GM12878 (cell line): ENCODE results near the gene TMEM79.

Source experiments
- ASH2L ChIP-seq: fragments of 300-600, 200-600 bp; sonication (generic); IDR thresholded peaks from 2 replicates; pipeline ENCODE4 v1.6.1; 2017; ENCODE audit warnings: low read depth, mild to moderate bottlenecking, borderline replicate concordance
- CHD2 ChIP-seq: IDR thresholded peaks from 2 replicates; pipeline ENCODE4 v1.6.1; 2011; ENCODE audit warnings: low read depth, low read length, improper control_type of control experiment, borderline replicate concordance
- CTCF ChIP-seq, 3 experiments: IDR thresholded peaks in 2 of 3; conservative IDR thresholded peaks in 1 of 3; 2 replicates each; pipeline ENCODE4 v1.5.1; 2011; ENCODE audit warnings: low read depth in 3 of 3, low read length in 3 of 3, mild to moderate bottlenecking in 3 of 3, control low read depth in 2 of 3, moderate library complexity in 2 of 3, inconsistent platforms in 1 of 3, mixed read lengths in 1 of 3; ENCODE audit not compliant: control insufficient read depth in 2 of 3, insufficient read depth in 1 of 3; ENCODE audit errors: extremely low read depth in 1 of 3
- MYC ChIP-seq: IDR thresholded peaks from 2 replicates; pipeline ENCODE4 v1.6.1; 2011; ENCODE audit warnings: mild to moderate bottlenecking, low read length, moderate library complexity, inconsistent platforms; ENCODE audit not compliant: insufficient read depth, insufficient replicate concordance, insufficient read length, severe bottlenecking
- SMARCA5 ChIP-seq: fragments of 450-650 bp; IDR thresholded peaks from 2 replicates; pipeline ENCODE4 v1.6.1; 2017; ENCODE audit warnings: mild to moderate bottlenecking
- ZNF384 ChIP-seq: IDR thresholded peaks from 2 replicates; pipeline ENCODE4 v1.6.1; 2012; ENCODE audit warnings: low read depth, mild to moderate bottlenecking, low read length, improper control_type of control experiment, borderline replicate concordance

- no peak for TF ChIP-seq ASH2L
- no peak for TF ChIP-seq CHD2
- 0 out of 2 replicates have a peak, but pooled peaks have one; percentile 50 for TF ChIP-seq SMARCA5
- TF ChIP-seq ZNF384: no peak
- TF ChIP-seq CTCF (IDR thresholded peaks at IDR 0.05 in 2 of 3, conservative IDR thresholded peaks at IDR 0.05 in 1 of 3; ENCODE audit: control insufficient read depth in 2 of 3, extremely low read depth in 1 of 3, insufficient read depth in 1 of 3, low read depth in 3 of 3, low read length in 3 of 3): no peak
- TF ChIP-seq MYC: no peak
Observed at GRCh38 chr1:156281693-156282478, 2.2 kb upstream of the TMEM79 start.
